Heart left ventricle (tissue), 16 donors: ENCODE data around the gene NIPBL. TPM values are rescaled to one million over a fixed set of nuclear protein-coding genes. Genes with fewer than 3 reads are reported as not detected.

ENCODE experiments used
- ATAC-seq, 4 donors: fragments of 200-7000 bp; cut with Tn5 transposase; one replicate each; pipeline ENCODE4 v1.9.1; 2020 to 2022; ENCODE audit warnings: moderate library complexity in 4 of 4, mild to moderate bottlenecking in 3 of 4, moderate number of reproducible peaks in 1 of 4
- DNase-seq, 5 donors: peaks; one replicate each; pipeline ENCODE4 v3.0.0-alpha.2; 2020
- H3K27ac ChIP-seq, 12 donors: fragments of 200-600 bp; sonication (generic) in 4 of 12; one replicate each; pipeline versions ENCODE4 v1.5.0 to v1.8.0; 2016 to 2022; ENCODE audit warnings: mild to moderate bottlenecking in 2 of 12
- H3K27me3 ChIP-seq, 9 donors: fragments of 200-600 bp; sonication (generic) in 2 of 9; one replicate each; pipeline versions ENCODE4 v1.5.1 to v1.8.0; 2016 to 2022; ENCODE audit warnings: mild to moderate bottlenecking in 3 of 9
- H3K36me3 ChIP-seq, 9 donors: fragments of 200-600 bp; sonication (generic) in 2 of 9; one replicate each; pipeline versions ENCODE4 v1.5.0 to v1.8.0; 2018 to 2022; ENCODE audit warnings: mild to moderate bottlenecking in 2 of 9
- H3K4me1 ChIP-seq, 12 donors: fragments of 200-600 bp; sonication (generic) in 4 of 12; one replicate each; pipeline versions ENCODE4 v1.5.0 to v1.8.0; 2016 to 2022; ENCODE audit warnings: mild to moderate bottlenecking in 3 of 12
- H3K4me3 ChIP-seq, 12 donors: fragments of 200-600 bp; sonication (generic) in 4 of 12; one replicate each; pipeline versions ENCODE4 v1.5.0 to v1.8.0; 2017 to 2022; ENCODE audit warnings: mild to moderate bottlenecking in 9 of 12, moderate library complexity in 4 of 12
- H3K9me3 ChIP-seq, 12 donors: fragments of 200-600 bp; sonication (generic) in 4 of 12; one replicate each; pipeline versions ENCODE4 v1.5.0 to v1.8.0; 2016 to 2022; ENCODE audit warnings: mild to moderate bottlenecking in 1 of 12
- CTCF ChIP-seq, 12 donors: fragments of 200-600 bp; sonication (generic) in 4 of 12; IDR thresholded peaks; one replicate each; pipeline versions ENCODE4 v1.5.0 to v1.8.0; 2018 to 2022; ENCODE audit warnings: antibody characterized with exemption in 12 of 12, mild to moderate bottlenecking in 5 of 12
- POLR2A ChIP-seq, 2 donors: fragments of 450-650 bp; IDR thresholded peaks; one replicate each; pipeline ENCODE4 v1.6.1; 2017; ENCODE audit warnings: antibody characterized with exemption in 2 of 2, mild to moderate bottlenecking in 2 of 2, moderate library complexity in 2 of 2
- WGBS, 4 donors: extraction: QIAGEN DNeasy Blood & Tissue Kit in 2 of 4; methylation state at CpG; one replicate each; pipeline versions ENCODE4 v1.1.5 to v1.1.7; 2013 to 2018; 5-methylcytosine and 5-hydroxymethylcytosine counted together
- intact Hi-C, 10 donors: fragments of 100-400 bp; cut with DNase I; formaldehyde crosslinking; loops; one replicate each; pipeline versions ENCODE4 v1.11.1 to v1.14.2; 2022
- polyA plus RNA-seq, 2 donors: library from polyadenylated mRNA; stranded (reverse); fragments of 200-250 nt; gene quantifications; one replicate each; pipeline ENCODE4 v1.2.3, GENCODE V29; 2013
- total RNA-seq, 9 donors: library from RNA; depleted of rRNA in 2 of 9; stranded (reverse); fragments of >200 nt in 2 of 9; fragmentation: NEBNext Ultra II Directional in 3 of 9; extraction: Animal tissue kit (Norgen Biotek cat#: 25700) in 3 of 9; gene quantifications; one replicate each; pipeline versions ENCODE4 v1.1.0 to v1.2.4, GENCODE V29; 2016 to 2023
- donor health status: ischemic (EF 13 %, LVEDD 7.1; RV severe dilation, severe dysfunction).
- donor health status: healthy with polysubstance abuse.
- donor health status: DM: no; HTN: yes; CAD: no.
- donor health status: DM: no; HTN: no; CAD: no.
- donor health status: ischemic (EF 25% LVEDD 6.9; RV normal size, moderate dysfunction).
- donor health status: ischemic (EF 25% LVEDD 5.7; RV mildly dilated, moderate dysfunction).
- donor health status: healthy.
- donor health status: DM: yes; HTN: yes; CAD: no.
- donor health status: ischemic (EF 35%, LVEDD 5.7; RV mildly dilated, moderate dysfunction).
- donor health status: nonischemic (EF 11% LVEDD 7.7; RV severe dilation, severe dysfunction).
- donor health status: DM: yes; HTN: yes; CAD: no.
- donor health status: PGD.
- donor health status: ischemic (EF 29% LVEDD 5.4; RV normal size, mild dysfunction).
- donor health status: nonischemic (EF 23%, LVEDD 6.1; RV moderate dilation, normal function).

NIPBL gene
- total and polyA plus RNA-seq, 11 donors, result 13.2 to 57.3 (median 38.2) TPM

GRCh38 chr5:36919650-36920049 lies 43.1 kb downstream of the NIPBL start:
- intact Hi-C loops, result no loop called here
- Histone ChIP-seq H3K27ac (no peak overlapping the region), H3K9me3 (peaks cover 0 to 4% (median 0%) of the 10 kb centered on the region in 12 donors), H3K36me3 (no peaks in the 10 kb centered on the region), H3K4me1 (peaks cover 3 to 53% (median 33%) of the 10 kb centered on the region in 12 donors), H3K27me3 (no peaks in the 10 kb centered on the region), H3K4me3 (no peak overlapping the region)
- TF ChIP-seq CTCF (IDR thresholded peaks at IDR 0.05) (no peak), POLR2A (IDR thresholded peaks at IDR 0.05) (no peak)
- DNase-seq (no peak), ATAC-seq (no peak)

GRCh38 chr5:36928947-36929346 lies 52.4 kb downstream of the NIPBL start:
- H3K27ac ChIP-seq, result no peak overlapping the region
- H3K4me1 ChIP-seq, result peaks cover 0 to 52% (median 29%) of the 10 kb centered on the region in 12 donors
- WGBS, 4 donors, result 7 to 24% (median 14%) methylated on average over 1 of the region's 1 CpG
- H3K36me3 ChIP-seq, result no peaks in the 10 kb centered on the region
- TF ChIP-seq POLR2A (IDR thresholded peaks at IDR 0.05), result no peak
- no peak for TF ChIP-seq CTCF (IDR thresholded peaks at IDR 0.05)
- H3K9me3 ChIP-seq, result peaks cover 0 to 8% (median 0%) of the 10 kb centered on the region in 12 donors
- no peak for DNase-seq
- no peaks in the 10 kb centered on the region for H3K27me3 ChIP-seq
- intact Hi-C loops, result no loop called here
- H3K4me3 ChIP-seq, result no peak overlapping the region
- ATAC-seq, result no peak

- intact Hi-C loops, result no loop called here
- TF ChIP-seq CTCF (IDR thresholded peaks at IDR 0.05), result no peak
- TF ChIP-seq POLR2A (IDR thresholded peaks at IDR 0.05), result no peak
- DNase-seq, result no peak
- Histone ChIP-seq H3K4me3 (no peak overlapping the region), H3K27me3 (no peaks in the 10 kb centered on the region), H3K27ac (no peak overlapping the region), H3K9me3 (peaks cover 0 to 8% (median 0%) of the 10 kb centered on the region in 12 donors), H3K36me3 (no peaks in the 10 kb centered on the region), H3K4me1 (peaks cover 0 to 54% (median 29%) of the 10 kb centered on the region in 12 donors)
- no peak for ATAC-seq
Observed at GRCh38 chr5:36929438-36929837, 52.9 kb downstream of the NIPBL start.

- H3K4me3 ChIP-seq, result no peak overlapping the region
- intact Hi-C loops, result loop anchor here in 2 of 10 donors (5.0 kb wide), 2 partner anchors 35 to 45 kb away; no protein-coding TSS in a partner anchor
- ATAC-seq (no peak), DNase-seq (no peak)
- H3K36me3 ChIP-seq, result no peaks in the 10 kb centered on the region
- WGBS, 4 donors, result 91 to 96% (median 91%) methylated on average over 4 of the region's 4 CpGs
- peaks cover 0 to 8% (median 0%) of the 10 kb centered on the region in 12 donors for H3K9me3 ChIP-seq
- H3K4me1 ChIP-seq, result peaks cover 0 to 57% (median 34%) of the 10 kb centered on the region in 12 donors
- no peak overlapping the region for H3K27ac ChIP-seq
- TF ChIP-seq CTCF (IDR thresholded peaks at IDR 0.05) (no peak), POLR2A (IDR thresholded peaks at IDR 0.05) (no peak)
- H3K27me3 ChIP-seq, result no peaks in the 10 kb centered on the region
Observed at GRCh38 chr5:36932056-36932455, 55.5 kb downstream of the NIPBL start.
